Measurements from ENCODE around the gene CA10.

The CA10 gene

GRCh38 chr17:52041123-52041617 is 117.3 kb downstream of the CA10 start:
- DNase-seq: no peak

GRCh38 chr17:52036416-52036815 is 122.1 kb downstream of the CA10 start:
- no peak for DNase-seq

- DNase-seq: peak; percentile 23 to 27
Observed at GRCh38 chr17:52035336-52035915, 123.1 kb downstream of the CA10 start.

GRCh38 chr17:52032454-52032853 is 126.1 kb downstream of the CA10 start:
- no peak for DNase-seq

GRCh38 chr17:52030052-52030451 is 128.5 kb downstream of the CA10 start:
- DNase-seq: no peak

GRCh38 chr17:52027620-52028295 is 130.8 kb downstream of the CA10 start:
- no peak for DNase-seq

- no peak for DNase-seq
Observed at GRCh38 chr17:52027081-52027480, 131.4 kb downstream of the CA10 start.

- DNase-seq: no peak
Observed at GRCh38 chr17:52026075-52026474, 132.4 kb downstream of the CA10 start.

- no peak for DNase-seq
Observed at GRCh38 chr17:52025236-52025635, 133.3 kb downstream of the CA10 start.

- DNase-seq: no peak
Observed at GRCh38 chr17:52024300-52024870, 134.1 kb downstream of the CA10 start.

GRCh38 chr17:52011064-52011463 is 147.4 kb downstream of the CA10 start:
- DNase-seq: no peak

GRCh38 chr17:51999654-52000053 is 158.9 kb downstream of the CA10 start:
- DNase-seq: no peak

GRCh38 chr17:51997723-51998122 is 160.8 kb downstream of the CA10 start:
- no peak for DNase-seq

GRCh38 chr17:51995797-51996403 is 162.6 kb downstream of the CA10 start:
- no peak for DNase-seq

GRCh38 chr17:51992864-51993416 is 165.6 kb downstream of the CA10 start:
- DNase-seq: no peak

- DNase-seq: no peak
Observed at GRCh38 chr17:51971121-51971520, 187.4 kb downstream of the CA10 start.

- DNase-seq: no peak
Observed at GRCh38 chr17:51961689-51962088, 196.8 kb downstream of the CA10 start.

GRCh38 chr17:51957786-51958185 is 200.7 kb downstream of the CA10 start:
- DNase-seq: no peak

- DNase-seq: no peak
Observed at GRCh38 chr17:51955245-51955644, 203.3 kb downstream of the CA10 start.

- no peak for DNase-seq
Observed at GRCh38 chr17:51954232-51954765, 204.2 kb downstream of the CA10 start.

GRCh38 chr17:51951741-51952140 is 206.8 kb downstream of the CA10 start:
- no peak for DNase-seq

- DNase-seq: no peak
Observed at GRCh38 chr17:51948128-51948527, 210.4 kb downstream of the CA10 start.

GRCh38 chr17:51947160-51947735 is 211.3 kb downstream of the CA10 start:
- no peak for DNase-seq

All from hippocampal formation (tissue), 2 donors.